CD4-positive, alpha-beta T cell treated with Interleukin-6 at 100 ng/mL for 8 hours (primary cell): Measurements from ENCODE around the gene TXNDC2.
"Not testable (repeated sequence)": the region's sequence is repeated elsewhere in the genome, so short reads cannot be mapped to it uniquely, and the experiment has no call there.

Experiments used
- DNase-seq: peaks from one replicate; pipeline ENCODE4 v3.0.0-alpha.2; 2020; ENCODE audit warnings: mixed read lengths, low spot score

The TXNDC2 gene

DNA sequence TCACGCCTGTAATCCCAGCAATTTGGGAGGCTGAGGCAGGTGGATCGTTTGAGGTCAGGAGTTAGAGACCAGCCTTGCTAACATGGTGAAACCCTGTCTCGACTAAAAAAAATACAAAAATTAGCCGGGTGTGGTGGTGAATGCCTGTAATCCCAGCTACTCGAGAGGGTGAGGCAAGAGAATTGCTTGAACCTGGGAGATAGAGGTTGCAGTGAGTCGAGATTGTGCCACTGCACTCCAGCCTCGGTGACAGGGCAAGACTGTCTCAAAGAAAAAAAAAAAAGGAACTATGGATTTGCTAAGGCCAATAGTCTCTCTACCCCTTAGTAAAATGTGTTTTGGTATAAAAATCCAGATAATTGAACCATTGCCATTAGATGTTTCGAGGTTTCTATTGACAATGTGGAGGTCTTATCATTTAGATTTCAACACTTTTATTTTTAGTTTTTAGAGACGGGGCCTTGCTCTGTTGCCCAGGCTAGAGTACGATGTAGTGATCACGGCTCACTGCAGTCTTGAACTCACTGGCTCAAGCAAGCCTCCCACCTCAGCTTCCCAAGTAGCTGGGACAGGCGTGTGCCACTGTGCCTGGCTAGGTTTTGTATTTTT, 1.1 kb upstream of the TXNDC2 start:
- no peak for DNase-seq

DNA sequence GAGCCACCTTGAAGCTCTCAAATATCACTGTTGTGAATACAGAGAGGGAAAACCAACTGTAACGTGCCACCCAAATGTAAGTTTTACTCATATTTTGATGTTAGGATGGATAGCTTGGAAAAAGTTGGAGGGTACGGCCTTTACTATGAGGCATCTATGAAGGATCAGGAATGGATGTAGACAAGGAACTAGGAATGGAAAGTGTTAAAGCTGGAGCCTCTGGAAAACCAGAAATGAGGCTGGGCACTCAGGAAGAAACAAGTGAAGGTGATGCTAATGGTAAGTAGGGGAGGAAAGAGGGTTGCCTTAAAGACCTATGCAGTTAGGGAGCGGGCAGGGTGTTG, 204 bp downstream of the TXNDC2 start:
- no peak for DNase-seq

DNA sequence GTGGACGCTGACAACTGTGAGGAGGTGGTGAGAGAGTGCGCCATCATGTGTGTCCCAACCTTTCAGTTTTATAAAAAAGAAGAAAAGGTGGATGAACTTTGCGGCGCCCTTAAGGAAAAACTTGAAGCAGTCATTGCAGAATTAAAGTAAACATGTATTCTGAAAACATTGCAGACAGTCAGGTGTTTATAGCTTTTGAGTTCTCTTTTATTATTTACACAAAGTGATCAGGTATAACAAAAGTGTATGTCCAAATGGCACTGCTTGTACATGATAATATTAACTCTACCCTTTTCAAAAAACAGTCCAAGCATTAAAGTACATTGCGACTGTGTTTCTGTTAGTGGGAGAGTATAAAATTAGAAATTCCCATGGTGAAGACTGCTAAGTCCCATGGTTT, 2.2 kb downstream of the TXNDC2 start:
- no peak for DNase-seq

DNA sequence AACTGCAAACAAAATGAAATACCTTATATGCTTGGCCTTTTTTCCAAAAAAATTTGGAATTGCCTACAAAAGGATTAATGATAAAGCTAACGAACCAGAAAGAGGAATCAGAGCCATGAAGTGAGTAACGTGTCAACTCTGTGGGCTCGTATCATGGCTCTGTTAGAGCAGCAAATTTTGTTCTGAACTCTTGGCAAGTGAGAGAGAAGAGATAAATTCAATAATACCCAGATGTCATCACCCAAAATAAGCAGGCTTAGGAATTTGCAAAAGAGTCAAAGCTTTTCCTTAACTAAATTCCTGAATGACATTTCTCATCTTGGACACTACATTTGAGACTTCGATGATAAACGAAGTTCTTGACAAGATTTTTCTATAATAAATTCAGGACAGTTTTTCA, 4.4 kb downstream of the TXNDC2 start:
- DNase-seq, result no peak

DNA sequence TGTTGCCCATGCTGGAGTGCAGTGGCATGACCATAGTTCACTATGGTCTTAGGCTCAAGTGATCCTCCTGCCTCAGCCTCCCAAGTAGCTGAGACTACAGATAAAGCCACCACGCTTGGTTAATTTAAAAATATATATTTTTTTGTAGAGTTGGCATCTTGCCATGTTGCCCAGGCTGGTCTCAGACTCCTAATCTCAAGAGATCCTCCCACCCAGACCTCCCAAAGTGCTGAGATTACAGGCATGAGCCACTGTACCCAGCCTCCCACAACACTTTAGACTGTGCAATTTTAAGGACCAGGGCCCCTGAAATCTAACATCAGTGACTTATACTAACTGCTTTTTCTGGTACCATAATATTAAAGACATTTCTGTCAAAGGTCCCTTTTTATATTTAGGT, 5.2 kb downstream of the TXNDC2 start:
- no peak for DNase-seq

DNA sequence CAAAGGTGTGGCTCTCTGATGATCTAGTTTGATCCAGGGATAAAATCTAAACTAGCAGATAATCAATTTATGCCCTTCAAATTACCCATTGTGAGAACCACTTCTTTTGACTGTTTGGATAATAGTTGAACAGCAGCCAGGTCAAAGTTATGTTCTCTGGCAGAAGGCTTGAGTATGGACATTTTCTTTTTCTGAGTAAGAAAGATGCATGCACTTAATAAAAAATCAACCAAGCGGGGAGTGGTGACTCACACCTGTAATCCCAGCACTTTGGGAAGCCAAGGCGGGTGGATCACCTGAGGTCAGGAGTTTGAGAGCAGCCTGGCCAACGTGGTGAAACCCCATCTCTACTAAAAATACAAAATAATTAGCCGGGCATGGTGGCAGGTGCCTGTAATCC, 5.7 kb downstream of the TXNDC2 start:
- DNase-seq, result not testable (repeated sequence)

DNA sequence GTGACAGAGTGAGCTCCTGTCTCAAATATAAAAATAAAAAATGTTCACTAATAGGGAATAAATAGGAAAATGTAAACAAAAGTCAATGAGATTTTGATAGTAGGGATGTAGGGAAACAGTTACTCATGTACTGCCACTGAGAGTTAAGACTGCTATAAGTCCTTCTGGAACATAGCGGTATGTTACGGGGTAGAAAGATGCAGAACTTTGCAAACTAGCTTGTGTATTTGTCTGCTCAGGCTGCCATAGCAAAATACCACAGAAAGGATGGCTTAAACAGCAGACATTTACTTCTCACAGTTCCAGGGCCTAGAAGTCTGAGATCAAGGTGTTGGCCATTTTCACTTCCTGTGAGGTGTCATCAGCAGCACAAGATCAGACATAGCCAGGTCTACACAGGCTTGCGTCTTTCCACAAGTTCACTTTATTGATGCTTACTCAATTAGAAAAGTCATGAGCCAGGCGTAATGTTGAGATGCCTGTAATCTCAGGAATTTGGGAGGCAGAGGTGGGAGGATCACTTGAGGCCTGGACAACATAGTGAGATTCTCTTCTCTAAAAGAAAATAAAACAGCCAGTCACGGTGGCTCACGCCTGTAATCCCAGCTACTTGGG, 8.8 kb downstream of the TXNDC2 start:
- DNase-seq, result no peak

DNA sequence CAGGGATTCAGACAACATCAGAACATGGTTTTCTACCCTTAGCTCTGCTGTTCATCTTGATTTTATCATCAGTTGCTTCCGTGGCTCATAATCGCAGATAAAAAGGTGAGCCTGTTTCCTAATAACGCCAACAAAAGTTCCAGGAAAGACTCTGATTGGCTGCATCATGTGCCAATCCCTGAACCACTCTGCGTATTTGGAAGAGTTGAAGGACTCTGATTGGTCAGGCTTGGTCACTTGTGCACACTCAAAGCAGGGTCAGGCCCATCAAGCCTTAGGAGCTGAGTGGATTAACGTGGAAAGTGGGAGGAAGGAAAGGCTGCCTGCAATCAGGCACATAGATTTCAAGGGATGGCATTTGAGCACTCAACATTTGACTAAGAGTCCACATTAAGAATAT, 11.4 kb downstream of the TXNDC2 start:
- no peak for DNase-seq

DNA sequence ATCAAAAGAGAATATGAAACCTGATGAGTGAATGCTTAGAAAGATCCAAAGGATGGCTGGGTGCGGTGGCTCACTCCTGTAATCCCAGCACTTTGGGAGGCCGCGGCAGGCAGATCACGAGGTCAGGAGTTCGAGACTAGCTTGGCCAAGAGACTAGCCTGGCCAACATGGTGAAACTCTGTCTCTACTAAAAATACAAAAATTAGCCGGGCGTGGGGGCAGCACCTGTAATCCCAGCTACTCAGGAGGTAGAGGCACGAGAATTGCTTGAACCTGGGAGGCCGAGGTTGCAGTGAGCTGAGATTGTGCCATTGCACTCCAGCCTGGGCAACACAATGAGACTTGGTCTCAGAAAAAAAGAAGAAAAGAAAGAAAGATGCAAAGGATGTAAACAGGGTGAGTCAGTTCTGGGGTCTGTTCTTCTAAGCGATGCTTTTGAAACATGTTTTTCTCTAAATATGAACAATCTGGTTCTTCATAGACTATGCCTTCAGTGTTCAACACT, 12.1 kb downstream of the TXNDC2 start:
- not testable (repeated sequence) for DNase-seq

DNA sequence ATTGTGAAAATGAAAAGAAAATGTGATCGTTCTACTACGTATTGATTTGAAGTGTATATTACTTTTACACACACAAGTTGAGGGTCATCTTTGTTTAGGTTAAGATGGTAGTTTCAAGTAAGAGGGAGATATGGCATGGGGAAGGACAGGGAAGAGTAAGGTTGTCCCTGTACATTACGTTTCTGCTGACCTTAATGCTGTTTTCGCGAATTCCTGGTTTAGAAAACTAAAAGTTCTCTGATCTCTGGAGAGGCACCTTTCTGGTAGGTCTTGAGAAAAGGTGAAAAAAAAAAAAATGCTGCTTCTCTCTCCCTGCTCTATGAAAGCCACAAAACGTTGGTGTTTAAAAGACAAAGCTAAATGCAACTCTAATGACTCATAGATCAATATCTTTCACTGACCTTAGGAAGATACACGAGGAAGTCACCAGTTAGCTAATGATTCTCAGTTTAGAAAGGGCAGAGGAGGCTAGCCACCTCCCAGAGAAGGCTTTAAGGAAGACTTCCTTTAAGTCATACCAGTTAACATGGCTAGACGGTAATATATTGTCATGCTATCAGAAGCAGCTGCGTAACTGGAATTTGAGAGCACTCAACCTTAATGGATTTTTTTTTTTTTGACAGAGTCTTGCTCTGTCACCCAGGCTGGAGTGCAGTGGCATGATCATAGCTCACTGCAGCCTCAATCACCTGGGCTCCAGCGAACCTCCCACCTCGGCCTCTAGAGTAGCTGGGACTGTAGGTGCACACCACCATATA, 13.2 kb downstream of the TXNDC2 start:
- no peak for DNase-seq

DNA sequence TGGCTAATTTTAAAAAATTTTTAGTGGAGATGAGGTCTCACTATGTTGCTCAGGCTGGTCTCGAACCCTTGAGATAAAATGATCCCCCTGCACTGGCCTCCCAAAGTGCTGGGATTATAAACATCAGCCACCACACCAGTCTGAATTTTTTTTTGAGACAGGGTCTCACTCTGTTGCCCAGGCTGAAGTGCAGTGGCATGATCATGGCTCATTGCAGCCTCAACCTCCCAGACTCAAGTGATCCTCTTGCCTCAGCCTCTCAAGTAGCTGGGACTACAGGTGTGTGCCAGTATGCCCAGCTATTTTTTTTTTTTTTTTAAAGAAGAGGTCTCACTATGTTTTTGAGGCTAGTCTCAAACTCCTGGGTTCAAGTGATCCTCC, 13.8 kb downstream of the TXNDC2 start:
- DNase-seq, result not testable (repeated sequence)

DNA sequence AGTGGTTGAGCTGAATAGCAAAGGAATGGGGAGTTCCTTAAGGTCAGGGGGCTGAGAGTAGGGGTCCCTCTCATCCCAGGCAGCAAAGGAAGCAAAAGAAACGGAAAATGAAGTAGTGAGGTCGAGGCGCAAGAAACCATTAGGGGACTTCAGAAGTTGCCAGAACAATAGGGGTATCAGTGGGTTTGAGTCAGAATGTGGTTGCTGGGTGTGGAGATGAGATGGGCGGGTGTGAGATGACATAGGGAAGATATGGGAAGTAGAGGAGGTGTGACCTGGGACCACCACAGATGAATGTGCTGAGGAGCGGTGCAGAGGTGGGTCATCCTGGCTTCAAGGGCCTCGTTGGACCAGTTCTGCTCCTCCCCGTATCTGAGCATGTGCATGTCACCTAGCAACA, 14.9 kb downstream of the TXNDC2 start:
- no peak for DNase-seq

DNA sequence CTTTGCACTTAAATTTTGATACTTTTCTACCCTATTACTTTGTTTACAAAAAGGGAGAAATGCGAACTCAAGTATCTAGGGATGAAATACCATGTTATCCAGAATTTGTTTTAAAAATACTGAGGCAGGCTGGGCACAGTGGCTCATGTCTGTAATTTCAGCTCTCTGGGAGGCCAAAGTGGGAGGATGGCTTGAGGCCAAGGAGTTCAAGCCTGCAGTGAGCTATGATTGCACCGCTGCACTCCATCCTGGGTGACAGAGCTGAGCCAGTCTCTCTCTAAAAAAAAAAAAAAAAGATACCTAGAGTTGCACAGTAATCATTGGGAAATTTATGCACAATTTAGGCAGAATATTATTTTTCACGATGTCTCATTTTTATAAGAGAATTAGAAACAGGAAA, 15.6 kb downstream of the TXNDC2 start:
- DNase-seq, result no peak

DNA sequence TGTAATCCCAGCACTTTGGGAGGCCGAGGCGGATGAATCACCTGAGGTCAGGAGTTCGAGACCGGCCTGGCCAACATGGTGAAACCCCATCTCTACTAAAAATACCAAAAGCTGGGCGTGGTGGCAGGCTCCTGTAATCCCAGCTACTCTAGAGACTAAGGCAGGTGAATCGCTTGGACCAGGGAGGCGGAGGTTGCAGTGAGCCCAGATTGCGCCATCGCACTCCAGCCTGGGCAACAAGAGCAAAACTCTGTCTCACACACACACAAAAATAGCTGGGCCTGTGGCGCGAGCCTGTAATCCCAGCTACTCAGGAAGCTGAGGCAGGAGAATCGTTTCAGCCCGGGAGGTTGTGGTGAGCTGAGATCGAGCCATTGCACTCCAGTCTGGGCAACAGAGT, 16.5 kb downstream of the TXNDC2 start:
- not testable (repeated sequence) for DNase-seq

DNA sequence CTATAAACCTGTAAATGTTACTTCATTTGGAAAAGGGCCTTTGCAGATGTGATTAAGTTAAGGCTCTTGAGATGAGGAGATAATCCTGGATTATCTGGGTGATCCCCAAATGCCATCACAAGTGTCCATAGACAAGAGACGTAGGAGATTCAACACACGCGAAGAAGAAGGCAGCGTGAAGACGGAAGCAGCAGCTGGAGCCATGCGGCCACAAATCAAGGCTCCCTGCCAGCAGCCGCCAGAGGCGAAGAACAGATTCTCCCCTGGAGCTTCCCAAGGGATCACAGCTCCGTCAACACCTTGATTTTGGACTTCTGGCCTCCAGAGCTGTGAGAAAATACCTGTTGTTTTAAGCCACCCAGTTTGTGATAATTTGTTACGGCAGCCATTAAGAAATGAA, 17.1 kb downstream of the TXNDC2 start:
- no peak for DNase-seq

DNA sequence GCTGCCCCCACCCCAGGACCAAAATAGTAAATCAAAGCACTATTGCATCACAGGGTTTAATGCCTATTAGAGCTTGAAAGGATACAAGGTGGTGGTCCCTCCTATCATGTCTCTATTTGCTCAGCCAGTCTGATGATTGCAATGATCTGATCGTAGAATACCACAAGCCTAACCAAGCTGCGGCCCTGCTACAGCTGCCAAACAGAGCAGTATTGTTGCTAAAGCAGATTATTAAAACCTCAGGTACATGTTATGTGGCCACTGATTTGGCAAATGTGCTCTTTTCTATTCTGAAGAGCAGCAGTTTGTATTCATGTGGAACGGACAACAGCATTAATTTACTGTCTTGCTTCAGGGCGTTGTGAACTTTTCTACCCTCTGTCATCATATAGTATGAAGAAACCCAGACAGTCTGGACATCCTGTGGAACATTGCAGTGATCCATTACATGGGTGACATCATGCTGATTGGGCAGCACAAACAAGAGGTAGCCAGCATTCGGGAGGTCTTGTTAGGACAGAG, 19.7 kb downstream of the TXNDC2 start:
- no peak for DNase-seq

DNA sequence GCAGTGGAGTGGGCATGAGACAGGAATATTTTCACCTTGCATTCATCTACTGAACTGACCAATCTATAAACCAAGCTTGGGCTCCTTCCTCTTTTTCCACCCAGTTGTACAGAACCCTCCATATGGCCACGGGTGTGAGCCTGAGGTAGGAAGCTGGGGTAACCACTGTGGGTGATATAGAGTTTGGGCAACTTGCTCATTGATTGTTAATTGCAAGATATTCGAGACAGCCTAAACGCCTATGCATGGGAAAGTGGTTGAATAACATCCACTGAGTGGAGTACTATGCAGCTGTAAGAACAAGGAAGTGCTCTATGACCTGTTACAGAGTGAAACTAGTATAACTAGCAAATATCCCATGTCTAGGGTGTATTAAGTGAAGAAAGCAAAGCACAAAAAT, 20.7 kb downstream of the TXNDC2 start:
- no peak for DNase-seq

DNA sequence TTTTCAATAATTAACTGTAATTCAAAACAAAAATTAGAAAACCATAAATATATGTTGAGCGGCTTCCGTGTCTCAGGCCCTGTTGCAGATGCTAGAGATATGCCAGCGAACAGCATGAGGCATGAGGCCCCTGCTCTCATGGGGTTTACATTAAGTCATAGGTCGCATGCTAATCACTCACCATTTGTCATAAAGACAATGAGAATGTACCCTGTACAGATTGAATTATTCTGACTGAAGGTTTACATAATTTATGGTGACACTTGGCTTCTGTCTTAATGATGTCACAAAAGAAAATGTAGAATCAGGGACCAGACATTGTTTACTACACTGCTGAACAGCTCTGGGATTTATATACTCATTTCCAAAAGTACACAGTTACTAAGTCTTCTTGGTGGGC, 22.1 kb downstream of the TXNDC2 start:
- DNase-seq, result no peak

DNA sequence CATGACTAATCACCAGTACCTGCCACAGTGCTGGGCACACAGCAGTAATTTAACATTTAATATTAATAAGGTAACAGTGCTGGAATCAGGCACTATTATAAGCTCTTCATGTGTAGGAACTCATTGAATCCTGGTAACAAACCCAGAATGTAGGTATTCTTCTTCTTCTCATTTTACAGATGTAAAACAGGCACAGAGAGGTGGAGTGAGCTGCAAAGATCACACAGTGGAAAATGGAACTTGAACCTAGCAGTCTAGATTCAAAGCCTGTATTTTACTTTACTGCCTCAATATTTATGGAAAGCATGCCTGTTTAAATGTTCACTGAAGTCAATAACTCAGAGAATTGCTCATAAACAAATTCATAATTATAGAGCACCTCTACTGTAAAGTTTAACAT, 24.3 kb downstream of the TXNDC2 start:
- DNase-seq, result no peak

DNA sequence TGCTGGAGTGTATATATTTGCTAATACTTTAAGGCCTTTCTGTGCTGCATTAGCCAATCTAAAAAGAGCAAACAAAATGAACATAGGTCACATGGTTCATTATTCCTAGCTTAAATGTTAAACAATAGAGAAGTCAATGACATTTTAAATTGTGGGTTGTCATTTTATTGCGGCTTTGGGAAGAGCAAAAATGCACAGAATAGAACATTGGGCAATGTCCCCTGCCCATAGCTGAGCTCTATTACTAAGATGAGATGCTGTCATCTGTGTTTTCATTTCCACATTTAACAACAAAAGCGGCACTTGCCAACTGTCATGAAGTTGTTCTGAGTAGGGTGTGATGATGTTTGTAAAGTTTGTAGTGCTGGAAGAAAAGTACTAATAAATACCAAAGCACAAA, 24.9 kb downstream of the TXNDC2 start:
- DNase-seq, result no peak

DNA sequence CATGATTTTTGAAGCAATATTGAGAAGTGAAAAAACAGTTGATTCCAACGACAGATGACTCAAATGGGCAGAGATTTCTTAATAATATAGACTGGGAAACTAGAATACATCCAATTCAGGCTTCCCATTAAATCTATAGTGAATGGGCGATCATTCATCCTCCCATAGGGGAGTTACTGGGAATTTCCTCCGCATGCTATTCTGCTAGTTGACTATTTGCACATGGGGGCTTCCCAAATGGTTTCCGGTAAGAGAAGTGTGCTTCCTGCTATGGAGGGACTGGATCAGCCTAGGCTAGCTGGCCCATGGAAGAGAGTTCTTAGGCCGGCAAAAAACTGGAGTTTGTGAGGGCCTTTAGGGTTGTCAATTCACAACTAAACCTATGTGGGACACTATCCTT, 25.5 kb downstream of the TXNDC2 start:
- DNase-seq, result no peak

DNA sequence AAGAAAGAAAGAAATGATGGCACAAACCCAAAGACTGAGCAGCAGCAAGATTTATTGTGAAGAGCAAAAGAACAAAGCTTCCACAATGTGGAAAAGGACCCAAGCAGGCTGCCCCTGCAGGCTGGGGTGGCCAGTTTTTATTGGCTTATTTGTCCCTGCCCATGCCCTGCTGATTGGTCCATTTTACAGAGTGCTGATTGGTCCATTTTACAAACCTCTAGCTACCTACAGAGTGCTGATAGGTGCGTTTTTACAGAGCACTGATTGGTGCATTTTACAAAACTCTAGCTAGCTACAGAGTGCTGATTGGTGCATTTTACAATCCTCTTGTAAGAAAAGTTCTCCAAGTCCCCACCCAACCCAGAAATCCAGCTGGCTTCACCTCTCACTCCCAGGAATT, 26.5 kb downstream of the TXNDC2 start:
- DNase-seq, result not testable (repeated sequence)

DNA sequence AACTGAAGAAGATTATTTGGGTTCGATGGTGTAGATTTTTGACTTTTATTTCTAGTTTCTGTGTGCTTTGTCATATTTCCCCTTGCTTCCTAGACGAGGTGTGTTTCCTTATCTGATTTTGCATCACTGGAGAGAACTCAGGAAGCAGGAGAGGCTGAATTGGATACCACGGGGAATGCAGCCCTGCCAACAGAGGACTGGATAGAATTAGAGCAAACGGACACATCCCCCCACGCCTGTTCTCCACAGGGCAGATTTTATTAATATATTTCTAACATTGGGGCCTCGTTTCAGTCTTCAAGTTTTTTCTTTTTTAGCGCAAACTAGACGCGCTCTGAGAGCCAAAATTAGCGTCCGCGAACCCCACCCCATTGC, 27.4 kb downstream of the TXNDC2 start:
- DNase-seq, result no peak
